GM12874 (cell line): ENCODE data around the gene GALNTL6.

ENCODE experiments used
- CTCF ChIP-seq: IDR thresholded peaks from 2 replicates; pipeline ENCODE4 v1.5.1; 2011; ENCODE audit warnings: low read depth, mild to moderate bottlenecking, control low read depth, low read length, moderate library complexity; ENCODE audit not compliant: insufficient read depth

Gene GALNTL6

GRCh38 chr4:172881645-172882044, 1068.4 kb downstream of the GALNTL6 start:
- no peak for TF ChIP-seq CTCF

- no peak for TF ChIP-seq CTCF
Observed at GRCh38 chr4:172887959-172888358, 1074.8 kb downstream of the GALNTL6 start.

- TF ChIP-seq CTCF: peak; percentile 82
Observed at GRCh38 chr4:172892300-172892699, 1079.1 kb downstream of the GALNTL6 start.

GRCh38 chr4:172895699-172896098, 1082.5 kb downstream of the GALNTL6 start:
- TF ChIP-seq CTCF: no peak

GRCh38 chr4:172897046-172897445, 1083.8 kb downstream of the GALNTL6 start:
- no peak for TF ChIP-seq CTCF

GRCh38 chr4:172898715-172899114, 1085.5 kb downstream of the GALNTL6 start:
- TF ChIP-seq CTCF: no peak

GRCh38 chr4:172899861-172900260, 1086.7 kb downstream of the GALNTL6 start:
- TF ChIP-seq CTCF: no peak

- no peak for TF ChIP-seq CTCF
Observed at GRCh38 chr4:172900900-172901299, 1087.7 kb downstream of the GALNTL6 start.
